Mammary epithelial cell (primary cell): ENCODE data around the gene RSAD2.

ENCODE experiments used
- CTCF ChIP-seq, 2 donors: IDR thresholded peaks in 1 of 2; conservative IDR thresholded peaks in 1 of 2; 2 replicates each; pipeline ENCODE4 v1.5.1; 2011 to 2012; ENCODE audit warnings: inconsistent platforms in 2 of 2, low read length in 2 of 2, mild to moderate bottlenecking in 2 of 2, control low read depth in 1 of 2, low read depth in 1 of 2; ENCODE audit not compliant: insufficient read depth in 1 of 2; ENCODE audit errors: extremely low read depth in 1 of 2
- EZH2 ChIP-seq: IDR thresholded peaks from 2 replicates; pipeline ENCODE4 v1.6.1; 2012; ENCODE audit warnings: low read length, inconsistent platforms, borderline replicate concordance

- TF ChIP-seq CTCF (conservative IDR thresholded peaks at IDR 0.05 in 1 of 2, IDR thresholded peaks at IDR 0.05 in 1 of 2; ENCODE audit: extremely low read depth in 1 of 2, insufficient read depth in 1 of 2, low read depth in 1 of 2, low read length in 2 of 2): no peak
- TF ChIP-seq EZH2: no peak
Measured at GRCh38 chr2:6885551-6885950, 8.0 kb downstream of the RSAD2 start.
